DMS53 (cell line): Measurements from ENCODE around the gene TWF2.

ENCODE experiments used
- DNase-seq: peaks from one replicate; lab custom pipeline; 2025; lab: John Stamatoyannopoulos, UW

The TWF2 gene

DNA sequence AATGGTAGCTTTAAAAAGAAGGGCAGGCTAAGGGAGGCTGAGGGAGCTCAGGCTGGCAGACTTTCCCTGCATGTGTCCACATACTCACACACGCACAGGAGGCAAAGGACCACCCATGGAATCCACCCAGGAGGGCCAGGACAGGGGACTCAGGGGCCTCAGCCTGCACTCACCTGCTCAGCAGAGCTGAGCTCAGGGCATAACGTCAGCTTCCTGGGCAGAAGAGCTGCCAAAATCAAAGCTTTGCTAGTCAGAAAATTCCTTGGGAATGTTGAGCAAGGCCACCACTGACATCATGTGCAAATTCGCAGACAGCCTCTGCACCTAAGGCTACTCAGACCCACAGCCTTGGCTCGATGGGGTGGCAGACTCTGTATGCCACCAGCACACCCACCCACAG, 57.4 kb downstream of the TWF2 start:
- DNase-seq: no peak
